Keratinocyte (primary cell): ENCODE measurements around the gene UGT2A2. TPM values are rescaled to one million over a fixed set of nuclear protein-coding genes. Genes with fewer than 3 reads are reported as not detected.

Source experiments
- DNase-seq: peaks from one replicate; pipeline ENCODE4 v3.0.0-alpha.2; 2011; ENCODE audit warnings: low read depth, missing footprints, low spot score
- FAIRE-seq: peaks from 2 replicates; lab custom pipeline; 2011; peaks lifted over from hg19 to GRCh38; lab: Jason Lieb, UNC
- H2AFZ ChIP-seq: 2 replicates; pipeline ENCODE4 v1.6.0; 2012; ENCODE audit warnings: low read length, control low read depth, inconsistent platforms; ENCODE audit not compliant: control insufficient read depth
- H3K27ac ChIP-seq: 2 replicates; pipeline ENCODE4 v1.5.1; 2011; ENCODE audit warnings: low read length; ENCODE audit not compliant: control insufficient read depth, insufficient read depth
- H3K27me3 ChIP-seq: 3 replicates; pipeline ENCODE4 v1.6.0; 2011; ENCODE audit warnings: low read length; ENCODE audit not compliant: control insufficient read depth, insufficient read depth; ENCODE audit errors: extremely low read depth
- H3K36me3 ChIP-seq, 2 experiments: 2 replicates in 1 of 2; 3 replicates in 1 of 2; pipeline ENCODE4 v1.5.1; 2011; ENCODE audit warnings: low read length in 2 of 2, mild to moderate bottlenecking in 1 of 2; ENCODE audit not compliant: control insufficient read depth in 2 of 2, insufficient read depth in 2 of 2; ENCODE audit errors: extremely low read depth in 1 of 2
- H3K4me1 ChIP-seq: 3 replicates; pipeline ENCODE4 v1.5.1; 2011; ENCODE audit warnings: low read length; ENCODE audit not compliant: control insufficient read depth, insufficient read depth; ENCODE audit errors: extremely low read depth
- H3K4me2 ChIP-seq: 3 replicates; pipeline ENCODE4 v1.6.0; 2011; ENCODE audit warnings: low read depth, low read length; ENCODE audit not compliant: control insufficient read depth, insufficient read depth; ENCODE audit errors: extremely low read depth
- H3K4me3 ChIP-seq, 3 experiments: fragments of 200-600 bp in 1 of 3; sonication (generic) in 1 of 3; 2 replicates in 2 of 3; 3 replicates in 1 of 3; pipeline ENCODE4 v1.5.1; 2011 to 2016; ENCODE audit warnings: low read length in 3 of 3, mild to moderate bottlenecking in 3 of 3, control low read depth in 2 of 3, inconsistent platforms in 1 of 3, low read depth in 1 of 3, mixed read lengths in 1 of 3, mixed run types in 1 of 3, moderate library complexity in 1 of 3; ENCODE audit not compliant: control insufficient read depth in 2 of 3, insufficient read depth in 2 of 3; ENCODE audit errors: extremely low read depth in 1 of 3
- H3K79me2 ChIP-seq: 2 replicates; pipeline ENCODE4 v1.6.0; 2012; ENCODE audit warnings: low read length; ENCODE audit not compliant: control insufficient read depth, insufficient read depth
- H3K9ac ChIP-seq: 3 replicates; pipeline ENCODE4 v1.6.0; 2011; ENCODE audit warnings: low read length; ENCODE audit not compliant: control insufficient read depth, insufficient read depth; ENCODE audit errors: extremely low read depth
- H3K9me1 ChIP-seq: 3 replicates; pipeline ENCODE4 v1.6.0; 2011; ENCODE audit warnings: low read length; ENCODE audit not compliant: control insufficient read depth, insufficient read depth; ENCODE audit errors: extremely low read depth
- H3K9me3 ChIP-seq: 2 replicates; pipeline ENCODE4 v1.5.1; 2012; ENCODE audit warnings: low read depth, low read length; ENCODE audit not compliant: control insufficient read depth
- H4K20me1 ChIP-seq: 3 replicates; pipeline ENCODE4 v1.6.0; 2011; ENCODE audit warnings: low read length; ENCODE audit not compliant: control insufficient read depth, insufficient read depth; ENCODE audit errors: extremely low read depth
- CTCF ChIP-seq, 3 experiments: IDR thresholded peaks in 1 of 3; conservative IDR thresholded peaks in 1 of 3; optimal IDR thresholded peaks in 1 of 3; 2 replicates in 2 of 3; 3 replicates in 1 of 3; pipeline versions ENCODE3 to v1.5.1; 2011; ENCODE audit warnings: low read length in 3 of 3, mild to moderate bottlenecking in 3 of 3, moderate library complexity in 2 of 3, control low read depth in 1 of 3, inconsistent platforms in 1 of 3; ENCODE audit not compliant: insufficient read depth in 2 of 3; ENCODE audit errors: extremely low read depth in 1 of 3
- EZH2 ChIP-seq: IDR thresholded peaks from one replicate; pipeline ENCODE4 v1.6.1; 2012; ENCODE audit warnings: inconsistent platforms, mild to moderate bottlenecking, low read length, moderate library complexity
- dilution Hi-C: fragments of 300-500 bp; cut with MboI; formaldehyde crosslinking; loops from one replicate; pipeline ENCODE4 v1.7.0; 2020; ENCODE audit warnings: low sequenced_read_pairs; ENCODE audit not compliant: extremely low pct_ligation_motif_present
- polyA minus RNA-seq, 3 experiments: library from RNA; depleted of rRNA, polyadenylated mRNA; stranded (reverse); fragments of >200 nt; gene quantifications; 1 replicate in 1 of 3; 2 replicates in 1 of 3; 3 replicates in 1 of 3; pipeline ENCODE4 v1.2.3, GENCODE V29; 2011
- polyA plus RNA-seq, 5 experiments: library from polyadenylated mRNA; depleted of rRNA in 3 of 5; stranded (reverse) in 3 of 5; stranded (forward) in 1 of 5; unstranded in 1 of 5; fragments of >200 nt; gene quantifications; 1 replicate in 1 of 5; 2 replicates in 3 of 5; 3 replicates in 1 of 5; pipeline versions ENCODE4 v1.2.1 to v1.2.3, GENCODE V29; 2011 to 2012; ENCODE audit warnings: missing spikeins in 2 of 5, low read depth in 1 of 5, low replicate concordance in 1 of 5

UGT2A2 gene
- polyA plus RNA-seq (not detected in 3 replicates), polyA minus RNA-seq (not detected in 3 replicates)
- polyA plus RNA-seq (2011; ENCODE audit: low read depth), result not detected
- polyA plus RNA-seq (2011; cell fraction: cytosol; rRNA removed), result not detected in 2 replicates
- polyA plus RNA-seq (2011; cell fraction: nucleus; rRNA removed), result not detected in 2 replicates
- polyA plus RNA-seq (2012; ENCODE audit: low replicate concordance), result not detected in 2 replicates
- polyA minus RNA-seq (2011; cell fraction: cytosol; rRNA and poly(A)+ RNA removed), result not detected
- not detected in 2 replicates for polyA minus RNA-seq (2011; cell fraction: nucleus; rRNA and poly(A)+ RNA removed)

- DNase-seq, result no peak
- Histone ChIP-seq H3K9ac (no peak within 1 kb of the TSS), H3K27ac (no peak within 1 kb of the TSS), H3K36me3 (no peaks in the 10 kb centered on the region), H3K79me2 (no peaks in the 10 kb centered on the region), H3K4me3 (no peak within 1 kb of the TSS), H3K27me3 (no peaks in the 10 kb centered on the region), H3K4me2 (no peak within 1 kb of the TSS), H3K9me1 (no peaks in the 10 kb centered on the region), H3K4me1 (no peaks in the 10 kb centered on the region), H4K20me1 (no peaks in the 10 kb centered on the region), H2AFZ (no peak within 1 kb of the TSS), H3K9me3 (no peaks in the 10 kb centered on the region)
- no peak for TF ChIP-seq EZH2
- TF ChIP-seq CTCF (optimal IDR thresholded peaks at IDR 0.05 in 1 of 3, IDR thresholded peaks at IDR 0.05 in 1 of 3, conservative IDR thresholded peaks at IDR 0.05 in 1 of 3; ENCODE audit: extremely low read depth in 1 of 3, insufficient read depth in 2 of 3, low read length in 3 of 3), result no peak
- FAIRE-seq, result no peak
- dilution Hi-C loops, result no loop called here
Measured at GRCh38 chr4:69639542-69639941, at the start of gene UGT2A2. Gene UGT2A2 (minus strand): TSS chr4:69639642. CDS start chr4:69639640, 2 bp downstream.

- TF ChIP-seq EZH2, result no peak
- no peak for TF ChIP-seq CTCF (optimal IDR thresholded peaks at IDR 0.05 in 1 of 3, IDR thresholded peaks at IDR 0.05 in 1 of 3, conservative IDR thresholded peaks at IDR 0.05 in 1 of 3; ENCODE audit: extremely low read depth in 1 of 3, insufficient read depth in 2 of 3, low read length in 3 of 3)
- DNase-seq, result no peak
Measured at GRCh38 chr4:69684804-69685203, 45.4 kb upstream of the UGT2A2 start.

More at GRCh38 chr4:69684804-69685203, 45.4 kb upstream of the UGT2A2 start:
- H3K79me2 ChIP-seq, result no peaks in the 10 kb centered on the region
- H3K4me2 ChIP-seq, result no peak overlapping the region
- no peaks in the 10 kb centered on the region for H3K9me1 ChIP-seq
- no peaks in the 10 kb centered on the region for H3K4me1 ChIP-seq
- no peaks in the 10 kb centered on the region for H3K27me3 ChIP-seq
- FAIRE-seq, result no peak
- H2AFZ ChIP-seq, result no peak overlapping the region
- no peaks in the 10 kb centered on the region for H4K20me1 ChIP-seq
- no peak overlapping the region for H3K27ac ChIP-seq
- dilution Hi-C loops, result no loop called here
- H3K9ac ChIP-seq, result no peak overlapping the region
- H3K36me3 ChIP-seq, result no peaks in the 10 kb centered on the region
- no peak overlapping the region for H3K4me3 ChIP-seq
- no peaks in the 10 kb centered on the region for H3K9me3 ChIP-seq
